ENCODE results near the gene UNC119. TPM values are rescaled to one million over a fixed set of nuclear protein-coding genes. Genes with fewer than 3 reads are reported as not detected.

Gene UNC119
- total RNA-seq: 10 to 100 TPM; 37.7 to 51.7 (median 44.5) TPM
- total RNA-seq (2013): 28.1 TPM
- 6.7 to 87.0 (median 44.4) reads per million in 29 experiments for total RNA-seq

- H3K27ac Mint-ChIP-seq: peak within 1 kb of the TSS; percentile 90 to 93
- H3K9me3 Mint-ChIP-seq: no peaks in the 10 kb centered on the region
- DNase-seq (peak; percentile 48 to 88 (median 73)), ATAC-seq (replicated peaks in 1 of 4) (peak; percentile 77 to 93 (median 88))
- H3K4me1 Mint-ChIP-seq: peaks cover 48 to 64% (median 52%) of the 10 kb centered on the region in 3 donors
- H3K36me3 Mint-ChIP-seq: peaks cover 35% of the 10 kb centered on the region
- POLR2A ChIA-PET: interaction anchor here (0.6 to 0.8 kb wide), 3 partner anchors 14 to 1018 kb away, joined by 3 to 14 read pairs (median 4); no protein-coding TSS in a partner anchor
- H3K4me3 ChIP-seq (ENCODE audit: control insufficient read depth in 1 of 2, extremely low read depth in 1 of 2, low read length in 1 of 2): peak within 1 kb of the TSS; percentile 52 to 64
- 1% methylated on average over 56 of the region's 67 CpGs for WGBS (ENCODE audit: insufficient coverage)
- H3K27ac ChIP-seq (ENCODE audit: low read length): peak within 1 kb of the TSS; percentile 94
- no peaks in the 10 kb centered on the region for H3K9me3 ChIP-seq
- CTCF ChIA-PET: no interaction called here
- no peaks in the 10 kb centered on the region for H3K27me3 ChIP-seq (replicated peaks in 1 of 2; ENCODE audit: control insufficient read depth in 2 of 2, extremely low read depth in 1 of 2, insufficient read depth in 2 of 2, low read length in 1 of 2)
- peak within 1 kb of the TSS; percentile 88 to 97 (median 90) for H3K4me3 Mint-ChIP-seq
- H3K36me3 ChIP-seq (ENCODE audit: control insufficient read depth in 2 of 2, extremely low read depth in 1 of 2, insufficient read depth in 1 of 2, low read length in 1 of 2): peaks cover 4 to 43% of the 10 kb centered on the region in 2 donors
- H3K4me1 ChIP-seq (ENCODE audit: control insufficient read depth in 1 of 2, extremely low read depth in 1 of 2, insufficient read depth in 2 of 2, low read length in 2 of 2): peaks cover 34 to 53% of the 10 kb centered on the region in 2 experiments
- no peaks in the 10 kb centered on the region for H3K27me3 Mint-ChIP-seq
These were observed at the start of gene UNC119 for GRCh38 chr17:28552176-28552999. TSS of gene UNC119 (minus strand) at chr17:28552624. CDS start at chr17:28552557, 67 bp downstream.

GRCh38 chr17:28599311-28600184 is 47.1 kb upstream of the UNC119 start:
- ATAC-seq (replicated peaks in 1 of 4): peak; percentile 56 to 70 (median 62)
- no peaks in the 10 kb centered on the region for H3K9me3 ChIP-seq
- Mint-ChIP-seq H3K27ac (peak overlapping the region; percentile 97), H3K4me1 (peaks cover 20 to 26% (median 22%) of the 10 kb centered on the region in 3 donors), H3K36me3 (no peaks in the 10 kb centered on the region), H3K27me3 (no peaks in the 10 kb centered on the region), H3K9me3 (no peaks in the 10 kb centered on the region), H3K4me3 (peak overlapping the region; percentile 86 to 94 (median 89))
- WGBS (ENCODE audit: insufficient coverage): 13% methylated on average over 31 of the region's 40 CpGs
- H3K4me3 ChIP-seq (ENCODE audit: control insufficient read depth in 1 of 2, extremely low read depth in 1 of 2, low read length in 1 of 2): peak overlapping the region; percentile 59 to 84
- peak in 33 of 35 experiments; percentile 39 to 81 (median 57) for DNase-seq
- peak overlapping the region; percentile 93 for H3K27ac ChIP-seq (ENCODE audit: low read length)
- peaks cover 4 to 13% of the 10 kb centered on the region in 2 experiments for H3K4me1 ChIP-seq (ENCODE audit: control insufficient read depth in 1 of 2, extremely low read depth in 1 of 2, insufficient read depth in 2 of 2, low read length in 2 of 2)
- POLR2A ChIA-PET: interaction anchor here (0.6 to 1.5 kb wide), 11 partner anchors 23 to 682 kb away, joined by 3 to 15 read pairs (median 4); partner anchors contain the start of genes PIGS (in 2 of the 2), ALDOC (in 1 of the 2), BLTP2 (in 1 of the 2) and SDF2 (in 1 of the 2)
- H3K27me3 ChIP-seq (replicated peaks in 1 of 2; ENCODE audit: control insufficient read depth in 2 of 2, extremely low read depth in 1 of 2, insufficient read depth in 2 of 2, low read length in 1 of 2): no peaks in the 10 kb centered on the region
- CTCF ChIA-PET: interaction anchor here (0.5 to 2.9 kb wide), 3 partner anchors 14 to 715 kb away, joined by 3 to 9 read pairs (median 5); partner anchors contain the start of genes ALDOC (in 1 of the 2) and RSKR (in 1 of the 2)
- H3K36me3 ChIP-seq (ENCODE audit: control insufficient read depth in 2 of 2, extremely low read depth in 1 of 2, insufficient read depth in 1 of 2, low read length in 1 of 2): no peaks in the 10 kb centered on the region

GRCh38 chr17:28598799-28599310 is 46.4 kb upstream of the UNC119 start, which contains the start of gene SPAG5:
TSS of gene SPAG5 (minus strand) at chr17:28599025. CDS start at chr17:28598946, 79 bp downstream.
- Mint-ChIP-seq H3K4me3 (peak within 1 kb of the TSS; percentile 86 to 94 (median 89)), H3K27me3 (no peaks in the 10 kb centered on the region), H3K36me3 (no peaks in the 10 kb centered on the region), H3K9me3 (no peaks in the 10 kb centered on the region), H3K27ac (peak within 1 kb of the TSS; percentile 97), H3K4me1 (peaks cover 20 to 26% (median 22%) of the 10 kb centered on the region in 3 donors)
- H3K9me3 ChIP-seq: no peaks in the 10 kb centered on the region
- POLR2A ChIA-PET: interaction anchor here (0.6 to 1.5 kb wide), 6 partner anchors 22 to 999 kb away, joined by 3 to 15 read pairs (median 5); partner anchors contain the start of genes PIGS (in 2 of the 2), ALDOC (in 1 of the 2) and BLTP2 (in 1 of the 2)
- H3K4me1 ChIP-seq (ENCODE audit: control insufficient read depth in 1 of 2, extremely low read depth in 1 of 2, insufficient read depth in 2 of 2, low read length in 2 of 2): peaks cover 4 to 13% of the 10 kb centered on the region in 2 experiments
- no peaks in the 10 kb centered on the region for H3K36me3 ChIP-seq (ENCODE audit: control insufficient read depth in 2 of 2, extremely low read depth in 1 of 2, insufficient read depth in 1 of 2, low read length in 1 of 2)
- DNase-seq (peak; percentile 84 to 97 (median 93)), ATAC-seq (replicated peaks in 1 of 4) (peak; percentile 94 to 98 (median 95))
- WGBS (ENCODE audit: insufficient coverage): 0% methylated on average over 39 of the region's 44 CpGs
- H3K4me3 ChIP-seq (ENCODE audit: control insufficient read depth in 1 of 2, extremely low read depth in 1 of 2, low read length in 1 of 2): peak within 1 kb of the TSS; percentile 59 to 84
- H3K27ac ChIP-seq (ENCODE audit: low read length): peak within 1 kb of the TSS; percentile 93
- H3K27me3 ChIP-seq (replicated peaks in 1 of 2; ENCODE audit: control insufficient read depth in 2 of 2, extremely low read depth in 1 of 2, insufficient read depth in 2 of 2, low read length in 1 of 2): no peaks in the 10 kb centered on the region
- CTCF ChIA-PET: interaction anchor here (0.5 to 2.9 kb wide), 3 partner anchors 14 to 715 kb away, joined by 3 to 9 read pairs (median 5); partner anchors contain the start of genes ALDOC (in 1 of the 2) and RSKR (in 1 of the 2)

- Mint-ChIP-seq H3K9me3 (no peaks in the 10 kb centered on the region), H3K36me3 (no peaks in the 10 kb centered on the region), H3K4me3 (peak overlapping the region; percentile 86 to 94 (median 89)), H3K27me3 (no peaks in the 10 kb centered on the region), H3K4me1 (peaks cover 20 to 26% (median 22%) of the 10 kb centered on the region in 3 donors), H3K27ac (peak overlapping the region; percentile 97)
- peaks cover 4 to 13% of the 10 kb centered on the region in 2 experiments for H3K4me1 ChIP-seq (ENCODE audit: control insufficient read depth in 1 of 2, extremely low read depth in 1 of 2, insufficient read depth in 2 of 2, low read length in 2 of 2)
- DNase-seq (no peak), ATAC-seq (replicated peaks in 1 of 4) (no peak)
- CTCF ChIA-PET: interaction anchor here in 1 of 2 donors (2.9 kb wide), 1 partner anchor 21 kb away, joined by 9 read pairs; the partner anchor contains the start of gene ALDOC
- POLR2A ChIA-PET: interaction anchor here in 1 of 2 donors (0.6 kb wide), 1 partner anchor 999 kb away, joined by 6 read pairs; no protein-coding TSS in a partner anchor
- H3K36me3 ChIP-seq (ENCODE audit: control insufficient read depth in 2 of 2, extremely low read depth in 1 of 2, insufficient read depth in 1 of 2, low read length in 1 of 2): no peaks in the 10 kb centered on the region
- H3K9me3 ChIP-seq: no peaks in the 10 kb centered on the region
- peak overlapping the region; percentile 59 to 84 for H3K4me3 ChIP-seq (ENCODE audit: control insufficient read depth in 1 of 2, extremely low read depth in 1 of 2, low read length in 1 of 2)
- peak overlapping the region; percentile 93 for H3K27ac ChIP-seq (ENCODE audit: low read length)
- WGBS (ENCODE audit: insufficient coverage): 10% methylated on average over 8 of the region's 17 CpGs
- H3K27me3 ChIP-seq (replicated peaks in 1 of 2; ENCODE audit: control insufficient read depth in 2 of 2, extremely low read depth in 1 of 2, insufficient read depth in 2 of 2, low read length in 1 of 2): no peaks in the 10 kb centered on the region
These were observed 46.0 kb upstream of the UNC119 start for GRCh38 chr17:28598389-28598788.

GRCh38 chr17:28597606-28598383 is 45.4 kb upstream of the UNC119 start:
- Histone ChIP-seq H3K27me3 (replicated peaks in 1 of 2; ENCODE audit: control insufficient read depth in 2 of 2, extremely low read depth in 1 of 2, insufficient read depth in 2 of 2, low read length in 1 of 2) (no peaks in the 10 kb centered on the region), H3K4me1 (ENCODE audit: control insufficient read depth in 1 of 2, extremely low read depth in 1 of 2, insufficient read depth in 2 of 2, low read length in 2 of 2) (peaks cover 4 to 13% of the 10 kb centered on the region in 2 experiments), H3K27ac (ENCODE audit: low read length) (no peak overlapping the region), H3K4me3 (ENCODE audit: control insufficient read depth in 1 of 2, extremely low read depth in 1 of 2, low read length in 1 of 2) (peak overlapping the region; percentile 59 to 84), H3K36me3 (ENCODE audit: control insufficient read depth in 2 of 2, extremely low read depth in 1 of 2, insufficient read depth in 1 of 2, low read length in 1 of 2) (no peaks in the 10 kb centered on the region), H3K9me3 (no peaks in the 10 kb centered on the region)
- Mint-ChIP-seq H3K27me3 (no peaks in the 10 kb centered on the region), H3K4me3 (peak overlapping the region; percentile 86 to 94 (median 89)), H3K27ac (peak overlapping the region; percentile 97), H3K4me1 (peaks cover 20 to 26% (median 22%) of the 10 kb centered on the region in 3 donors), H3K9me3 (no peaks in the 10 kb centered on the region), H3K36me3 (no peaks in the 10 kb centered on the region)
- ATAC-seq (replicated peaks in 1 of 4) (no peak), DNase-seq (no peak)
- WGBS (ENCODE audit: insufficient coverage): no CpG with 5 or more reads among the region's 5 CpGs
- POLR2A ChIA-PET: interaction anchor here (0.5 to 0.6 kb wide), 2 partner anchors 56 to 998 kb away, joined by 6 to 7 read pairs; no protein-coding TSS in a partner anchor
- CTCF ChIA-PET: interaction anchor here in 1 of 2 donors (2.9 kb wide), 1 partner anchor 21 kb away, joined by 9 read pairs; the partner anchor contains the start of gene ALDOC

All from T-cell (primary cell).